Activated T-cell treated with anti-CD3 and anti-CD28 coated beads, Interleukin-2, amount 50 U/mL, for 4 hours (primary cell): ENCODE measurements around the gene E2F7. TPM values are rescaled to one million over a fixed set of nuclear protein-coding genes. Genes with fewer than 3 reads are reported as not detected.
A peak's percentile ranks its signal among the peaks of the same experiment; 100 is the strongest.

Experiments
- ATAC-seq, 2 donors: fragments of 200-7000 bp; cut with Tn5 transposase; one replicate each; pipeline ENCODE4 v1.10.0; 2021
- DNase-seq: peaks from one replicate; pipeline ENCODE4 v3.0.0-alpha.2; 2020
- H3K27me3 Mint-ChIP-seq: one replicate; pipeline ENCODE4 v1.8.0; 2021; ENCODE audit warnings: low read depth, mixed read lengths
- H3K36me3 Mint-ChIP-seq: one replicate; pipeline ENCODE4 v1.8.0; 2022; ENCODE audit warnings: mixed read lengths; ENCODE audit not compliant: insufficient read depth
- H3K4me1 Mint-ChIP-seq: one replicate; pipeline ENCODE4 v1.8.0; 2021; ENCODE audit warnings: low read depth, mixed read lengths
- H3K4me3 Mint-ChIP-seq: one replicate; pipeline ENCODE4 v1.8.0; 2021; ENCODE audit warnings: mild to moderate bottlenecking, moderate library complexity, mixed read lengths
- H3K9me3 Mint-ChIP-seq: one replicate; pipeline ENCODE4 v1.8.0; 2021; ENCODE audit warnings: mixed read lengths
- total RNA-seq, 3 donors: library from RNA; stranded (reverse); gene quantifications; one replicate each; pipeline ENCODE4 v1.2.1, GENCODE V29; 2021

The E2F7 gene
- total RNA-seq, 3 donors from 2014 or later: 1.6 to 2.0 (median 1.6) TPM

DNA sequence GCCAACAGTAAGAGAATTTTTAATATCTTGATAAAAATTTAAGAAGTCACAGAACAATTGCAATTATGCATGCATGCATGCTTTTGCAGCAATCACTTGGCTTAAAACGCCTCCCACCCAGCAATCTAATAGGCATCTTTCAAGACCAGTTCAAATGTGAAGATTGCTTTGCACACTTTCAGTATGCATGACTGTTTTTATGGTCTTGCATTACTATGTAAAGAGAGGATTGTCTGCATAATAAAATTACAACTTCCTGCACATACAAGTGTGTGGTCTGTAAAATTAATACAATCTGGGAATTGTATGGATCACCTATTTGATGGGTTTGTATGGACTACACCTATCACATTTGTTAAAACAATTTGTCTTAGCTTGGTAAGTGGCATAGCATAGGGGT, 48.8 kb downstream of the E2F7 start:
- no peaks in the 10 kb centered on the region for H3K27me3 Mint-ChIP-seq
- ATAC-seq (no peak), DNase-seq (no peak)
- H3K4me1 Mint-ChIP-seq: no peaks in the 10 kb centered on the region
- no peaks in the 10 kb centered on the region for H3K9me3 Mint-ChIP-seq
- no peak overlapping the region for H3K4me3 Mint-ChIP-seq
- H3K36me3 Mint-ChIP-seq: no peaks in the 10 kb centered on the region

DNA sequence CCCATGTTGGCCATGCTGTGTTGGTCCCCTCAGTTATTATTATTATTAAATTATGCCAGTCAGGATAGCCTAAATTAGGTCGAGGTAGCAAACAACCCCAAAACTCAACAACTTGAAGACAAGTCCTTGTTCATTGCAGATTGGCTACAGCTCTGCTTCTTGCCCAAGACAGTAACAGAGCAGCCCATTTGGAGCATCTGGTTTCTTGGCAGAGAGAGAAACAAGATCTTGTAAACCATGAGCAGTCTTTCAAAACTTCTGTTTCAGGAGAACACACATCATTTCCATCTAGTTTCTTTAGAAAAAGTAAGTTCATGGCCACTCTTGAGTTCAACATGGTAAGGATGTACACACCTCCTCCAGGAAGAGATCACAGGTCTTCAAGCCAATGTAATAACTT, 52.3 kb downstream of the E2F7 start:
- no peak for ATAC-seq
- no peaks in the 10 kb centered on the region for H3K9me3 Mint-ChIP-seq
- no peak for DNase-seq
- H3K4me3 Mint-ChIP-seq: no peak overlapping the region
- H3K27me3 Mint-ChIP-seq: peaks cover 5% of the 10 kb centered on the region
- H3K4me1 Mint-ChIP-seq: peaks cover 4% of the 10 kb centered on the region
- H3K36me3 Mint-ChIP-seq: no peaks in the 10 kb centered on the region

DNA sequence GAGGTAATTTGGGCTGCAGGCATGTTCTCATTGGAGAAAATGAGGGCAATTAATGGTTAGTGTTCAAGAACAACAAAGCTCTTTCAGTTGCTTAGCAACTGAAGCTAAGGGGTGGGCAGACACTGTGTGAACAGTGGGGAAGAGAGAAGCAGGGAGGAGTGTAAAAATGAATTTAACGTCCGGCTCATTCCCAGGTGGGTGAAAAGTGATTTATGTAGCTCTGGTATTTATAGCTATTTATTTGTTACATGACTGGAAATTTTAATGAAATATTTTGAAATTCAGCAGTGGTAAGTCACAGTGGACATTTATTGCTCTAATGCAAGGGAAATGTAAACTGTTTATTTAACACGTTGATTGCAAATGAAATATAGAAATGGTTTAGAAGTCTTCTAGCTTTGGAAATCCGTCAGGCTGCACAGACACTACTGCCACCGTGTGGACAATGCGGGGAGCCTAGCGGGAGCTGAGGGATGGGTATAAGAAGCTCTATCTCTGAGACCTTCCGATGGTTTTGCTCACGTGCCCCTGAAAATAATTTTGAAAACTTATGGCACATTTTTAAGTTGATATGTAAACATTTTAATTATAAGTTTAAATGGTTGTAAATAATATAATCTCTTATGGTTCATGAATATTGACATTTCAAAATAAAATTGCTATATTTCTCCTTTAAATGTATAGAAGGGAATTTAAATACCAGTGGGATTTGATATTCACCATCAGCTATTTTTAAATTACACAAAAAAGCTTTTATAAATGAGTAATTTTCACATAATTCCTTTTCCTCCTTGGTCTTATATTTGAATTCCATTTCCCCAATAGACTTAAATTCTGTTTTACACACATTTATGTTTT, 54.4 kb downstream of the E2F7 start:
- Mint-ChIP-seq H3K4me3 (no peak overlapping the region), H3K4me1 (peaks cover 4% of the 10 kb centered on the region), H3K9me3 (no peaks in the 10 kb centered on the region), H3K27me3 (peaks cover 9% of the 10 kb centered on the region), H3K36me3 (no peaks in the 10 kb centered on the region)
- DNase-seq (peak; percentile 46), ATAC-seq (peak; percentile 72 to 77)

DNA sequence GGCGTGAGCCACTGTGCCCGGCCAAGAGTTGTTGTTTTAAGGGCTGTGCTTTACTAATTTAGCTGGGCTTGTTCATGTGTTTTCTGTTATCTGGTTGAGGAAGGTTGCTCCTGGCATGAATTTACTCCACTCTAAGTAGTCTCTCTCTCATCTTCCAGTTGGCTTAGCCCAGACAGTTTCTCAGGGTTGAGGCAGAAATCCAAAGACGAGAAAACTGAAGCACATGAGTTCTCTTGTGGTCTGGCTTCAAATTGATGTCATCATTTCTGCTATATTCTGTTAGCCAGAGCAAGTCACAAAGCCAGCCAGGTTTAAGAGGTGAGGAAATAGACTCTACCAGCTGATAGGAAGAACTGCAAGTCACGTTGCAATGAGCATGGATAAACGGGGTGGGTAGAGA, 57.9 kb downstream of the E2F7 start:
- Mint-ChIP-seq H3K4me3 (no peak overlapping the region), H3K4me1 (peaks cover 4% of the 10 kb centered on the region), H3K27me3 (peaks cover 17% of the 10 kb centered on the region), H3K9me3 (no peaks in the 10 kb centered on the region), H3K36me3 (no peaks in the 10 kb centered on the region)
- ATAC-seq (no peak), DNase-seq (no peak)

DNA sequence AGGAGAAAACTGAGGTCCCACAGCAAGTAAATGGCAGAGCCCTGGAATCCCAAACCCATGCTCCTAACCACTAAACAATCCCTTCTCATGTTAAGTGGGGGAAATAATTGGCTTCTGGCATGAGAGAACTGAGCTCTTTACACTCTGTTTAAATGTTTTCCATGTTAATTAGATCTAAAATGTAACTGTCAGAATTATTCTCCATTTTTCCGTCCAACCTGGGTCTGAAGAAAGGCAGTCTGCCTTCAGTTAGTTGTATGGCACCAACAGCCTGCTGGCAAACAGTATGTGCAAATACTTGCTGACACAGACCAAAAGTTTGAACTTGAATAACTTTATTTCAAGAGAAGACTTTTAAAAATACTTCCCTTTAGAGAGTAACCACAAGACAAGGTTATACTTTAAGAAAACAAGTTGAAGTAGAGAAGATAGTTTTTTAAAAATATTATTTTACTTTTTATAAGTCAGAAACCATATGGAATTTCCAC, 59.7 kb downstream of the E2F7 start:
- no peak for ATAC-seq
- H3K9me3 Mint-ChIP-seq: no peaks in the 10 kb centered on the region
- peaks cover 1% of the 10 kb centered on the region for H3K4me1 Mint-ChIP-seq
- peaks cover 17% of the 10 kb centered on the region for H3K27me3 Mint-ChIP-seq
- no peaks in the 10 kb centered on the region for H3K36me3 Mint-ChIP-seq
- no peak for DNase-seq
- no peak overlapping the region for H3K4me3 Mint-ChIP-seq

DNA sequence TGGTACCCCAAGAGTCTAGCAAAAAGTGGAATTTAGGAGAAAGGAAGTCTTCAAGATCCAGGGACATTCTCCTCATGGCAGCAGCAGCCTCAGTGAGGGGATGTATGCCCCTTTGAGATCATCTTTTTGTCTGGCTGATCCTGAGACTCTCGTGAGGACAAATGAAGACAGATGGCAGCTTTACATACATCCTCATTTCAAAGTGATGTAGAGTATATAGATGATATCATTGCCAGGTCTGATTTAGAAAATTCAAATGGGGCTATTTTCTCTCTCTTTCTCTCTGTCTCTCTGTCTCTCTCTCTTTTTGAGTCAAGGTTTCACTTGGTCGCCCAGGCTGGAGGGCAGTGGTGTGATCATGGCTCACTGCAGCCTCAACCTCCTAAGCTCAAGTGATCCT, 61.5 kb downstream of the E2F7 start:
- Mint-ChIP-seq H3K9me3 (no peaks in the 10 kb centered on the region), H3K27me3 (peaks cover 15% of the 10 kb centered on the region), H3K4me1 (no peaks in the 10 kb centered on the region), H3K36me3 (no peaks in the 10 kb centered on the region), H3K4me3 (no peak overlapping the region)
- ATAC-seq (no peak), DNase-seq (no peak)

DNA sequence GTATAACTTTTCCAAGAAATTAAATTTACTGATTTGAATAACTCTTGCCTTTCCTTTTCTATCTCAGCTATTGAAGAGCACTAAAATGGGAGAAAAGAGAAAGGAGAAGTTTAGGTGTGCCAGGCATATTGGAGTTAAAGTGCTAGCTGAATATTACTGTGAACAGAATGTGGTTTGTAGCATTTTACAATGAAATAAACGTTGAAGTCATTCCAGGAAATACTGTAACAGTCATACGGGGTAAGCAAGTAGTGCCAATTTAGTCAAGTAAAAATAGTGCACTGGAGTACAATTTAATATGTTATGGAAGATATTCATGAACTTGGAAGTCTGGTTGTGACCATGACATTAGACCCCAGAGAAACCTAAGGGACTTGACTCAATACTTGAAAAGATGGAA, 62.1 kb downstream of the E2F7 start:
- Mint-ChIP-seq H3K9me3 (no peaks in the 10 kb centered on the region), H3K27me3 (peaks cover 14% of the 10 kb centered on the region), H3K36me3 (no peaks in the 10 kb centered on the region), H3K4me3 (no peak overlapping the region), H3K4me1 (no peaks in the 10 kb centered on the region)
- DNase-seq: no peak
- no peak for ATAC-seq

DNA sequence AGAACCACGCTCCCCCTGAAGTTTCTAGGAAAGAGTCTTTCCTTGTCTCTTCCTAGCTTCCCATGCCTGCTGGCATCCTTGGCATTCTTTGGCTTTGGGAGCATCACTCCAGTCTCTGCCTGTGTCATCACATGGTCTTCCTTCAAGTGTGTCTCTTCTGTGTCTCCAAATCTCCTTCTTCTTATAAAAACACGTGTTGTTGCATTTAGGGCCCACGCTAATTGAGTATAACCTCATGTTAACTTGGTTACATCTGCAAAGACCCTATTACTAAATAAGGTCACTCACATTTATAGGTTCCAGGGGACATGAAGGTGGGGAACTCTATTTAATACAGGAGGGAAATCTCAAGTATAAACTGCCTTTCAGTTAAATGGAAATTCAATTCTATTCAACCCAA, 63.0 kb downstream of the E2F7 start:
- Mint-ChIP-seq H3K36me3 (no peaks in the 10 kb centered on the region), H3K27me3 (peaks cover 13% of the 10 kb centered on the region), H3K4me1 (no peaks in the 10 kb centered on the region), H3K4me3 (no peak overlapping the region), H3K9me3 (no peaks in the 10 kb centered on the region)
- DNase-seq: no peak
- no peak for ATAC-seq

DNA sequence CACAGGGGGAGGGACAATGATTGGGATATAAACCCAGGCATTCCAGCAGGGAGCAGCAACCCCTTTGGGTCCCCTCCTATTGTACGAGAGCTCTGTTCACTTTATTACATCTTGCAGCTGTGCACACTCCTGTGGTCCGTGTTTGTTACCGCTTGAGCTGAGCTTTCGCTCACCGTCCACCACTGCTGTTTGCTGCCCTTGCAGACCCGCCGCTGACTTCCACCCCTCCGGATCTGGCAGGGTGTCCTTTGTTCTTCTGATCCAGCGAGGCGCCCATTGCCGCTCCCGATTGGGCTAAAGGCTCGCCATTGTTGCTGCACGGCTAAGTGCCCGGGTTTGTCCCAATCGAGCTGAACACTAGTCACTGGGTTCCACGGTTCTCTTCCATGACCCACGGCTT, 64.1 kb downstream of the E2F7 start:
- no peak overlapping the region for H3K4me3 Mint-ChIP-seq
- no peak for DNase-seq
- no peak for ATAC-seq
- peaks cover 12% of the 10 kb centered on the region for H3K27me3 Mint-ChIP-seq
- no peaks in the 10 kb centered on the region for H3K9me3 Mint-ChIP-seq
- no peaks in the 10 kb centered on the region for H3K4me1 Mint-ChIP-seq
- no peaks in the 10 kb centered on the region for H3K36me3 Mint-ChIP-seq

DNA sequence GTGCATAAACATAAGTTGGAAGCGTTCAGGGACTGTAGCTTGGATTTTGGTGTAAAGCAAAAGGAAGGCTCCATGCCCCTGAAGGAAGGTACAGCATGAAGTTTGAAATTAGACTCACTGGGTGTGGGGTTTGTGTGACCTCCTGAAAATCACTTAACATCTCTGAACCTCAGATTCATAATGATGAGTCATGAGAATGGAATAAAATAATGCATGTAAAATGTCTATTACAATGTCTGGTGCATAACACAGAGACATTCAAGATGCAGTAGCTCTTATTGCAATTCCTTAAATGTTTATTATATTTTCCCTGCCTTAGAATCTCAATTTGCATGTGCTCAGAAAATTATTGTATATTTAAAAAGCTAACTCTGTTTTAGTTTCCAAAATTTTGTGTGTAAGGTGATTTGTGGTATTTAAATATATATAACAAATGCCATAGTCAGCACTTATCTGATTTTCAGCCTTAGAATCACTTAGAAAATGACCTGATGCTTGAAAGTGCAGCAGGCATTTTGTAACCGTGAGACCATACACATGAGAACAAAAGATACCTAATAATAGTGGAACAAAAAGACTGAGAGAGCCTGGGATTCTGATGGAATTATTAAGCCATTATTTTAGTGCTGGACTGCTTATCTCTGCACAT, 66.3 kb downstream of the E2F7 start:
- Mint-ChIP-seq H3K27me3 (peaks cover 9% of the 10 kb centered on the region), H3K4me3 (no peak overlapping the region), H3K4me1 (no peaks in the 10 kb centered on the region), H3K9me3 (no peaks in the 10 kb centered on the region), H3K36me3 (no peaks in the 10 kb centered on the region)
- ATAC-seq: no peak
- DNase-seq: no peak

DNA sequence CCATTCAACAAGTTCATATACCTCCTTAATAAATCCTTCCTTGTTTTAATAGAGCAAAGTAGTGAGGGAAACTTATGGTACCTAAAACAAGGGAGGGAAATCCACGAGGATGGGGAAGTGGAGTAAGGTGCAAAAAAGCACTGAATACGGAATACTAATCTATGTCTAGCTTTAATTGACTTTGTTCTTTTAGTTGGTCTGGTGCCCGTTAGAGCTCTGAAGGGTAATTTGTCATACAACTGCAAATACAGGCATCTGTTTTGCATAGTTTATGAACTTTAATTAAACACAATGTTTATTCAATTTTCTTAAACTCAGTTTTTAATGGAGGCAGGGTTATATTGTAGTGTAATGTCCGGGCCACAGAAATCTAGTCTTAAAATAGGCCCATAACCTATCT, 67.0 kb downstream of the E2F7 start:
- no peaks in the 10 kb centered on the region for H3K9me3 Mint-ChIP-seq
- no peaks in the 10 kb centered on the region for H3K4me1 Mint-ChIP-seq
- no peak for DNase-seq
- no peak overlapping the region for H3K4me3 Mint-ChIP-seq
- no peaks in the 10 kb centered on the region for H3K36me3 Mint-ChIP-seq
- H3K27me3 Mint-ChIP-seq: peaks cover 9% of the 10 kb centered on the region
- no peak for ATAC-seq

DNA sequence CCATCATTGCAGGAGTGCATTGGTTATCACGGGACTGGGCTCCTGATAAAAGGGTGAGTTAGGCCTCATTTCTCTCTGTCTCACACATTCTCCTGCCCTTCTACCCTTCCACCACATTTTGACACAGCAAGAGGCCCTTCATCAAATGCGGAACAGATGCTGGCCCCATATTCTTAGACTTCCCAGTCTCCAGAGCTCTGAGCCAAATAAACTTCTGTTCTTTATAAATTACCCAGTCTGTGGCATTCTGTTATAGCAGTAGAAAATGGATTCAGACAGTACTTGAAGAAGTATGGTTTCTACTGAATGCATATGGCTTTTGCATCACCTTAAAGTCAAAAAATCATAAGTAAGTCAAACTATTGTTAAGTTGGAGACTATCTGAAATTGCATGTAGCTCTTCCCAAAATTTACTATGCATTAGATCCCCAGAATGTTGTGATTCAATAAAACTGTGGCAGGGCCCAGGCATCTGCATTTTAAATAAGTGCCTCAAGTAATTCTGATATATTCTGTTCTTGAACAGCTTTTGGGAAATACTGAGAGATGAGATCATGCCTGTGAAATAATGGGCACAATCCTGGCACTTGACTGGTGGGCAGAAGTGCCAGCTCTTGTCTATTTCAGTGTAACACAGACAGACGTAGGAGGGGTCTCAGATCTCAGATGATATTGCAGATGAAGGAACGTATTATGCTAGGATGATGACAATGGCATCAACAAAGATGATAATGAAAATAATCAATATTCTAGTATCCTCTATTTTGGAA, 68.2 kb downstream of the E2F7 start:
- no peaks in the 10 kb centered on the region for H3K9me3 Mint-ChIP-seq
- ATAC-seq (no peak), DNase-seq (no peak)
- no peaks in the 10 kb centered on the region for H3K4me1 Mint-ChIP-seq
- peaks cover 6% of the 10 kb centered on the region for H3K27me3 Mint-ChIP-seq
- no peak overlapping the region for H3K4me3 Mint-ChIP-seq
- no peaks in the 10 kb centered on the region for H3K36me3 Mint-ChIP-seq

DNA sequence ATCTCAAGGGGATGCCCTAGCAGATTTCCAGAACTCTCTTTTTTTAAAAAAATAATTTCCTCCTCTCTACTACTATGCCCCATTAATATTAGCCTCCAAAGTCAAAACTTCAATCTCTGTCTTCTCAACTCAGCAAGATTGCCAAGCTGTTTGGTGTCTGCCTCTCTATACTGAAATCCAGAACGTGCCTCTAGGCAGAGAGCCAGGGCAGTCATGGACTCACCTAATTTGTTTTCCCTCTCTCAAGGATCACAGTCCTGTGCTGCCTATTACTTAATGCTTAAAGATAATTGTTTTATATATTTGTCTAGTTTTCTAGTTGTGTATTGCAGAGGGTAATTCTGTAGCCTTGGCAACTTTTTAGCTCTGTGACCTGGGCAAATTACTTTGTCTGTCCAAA, 74.7 kb downstream of the E2F7 start:
- no peaks in the 10 kb centered on the region for H3K4me1 Mint-ChIP-seq
- H3K27me3 Mint-ChIP-seq: peaks cover 5% of the 10 kb centered on the region
- H3K36me3 Mint-ChIP-seq: no peaks in the 10 kb centered on the region
- ATAC-seq (no peak), DNase-seq (no peak)
- no peak overlapping the region for H3K4me3 Mint-ChIP-seq
- H3K9me3 Mint-ChIP-seq: no peaks in the 10 kb centered on the region

DNA sequence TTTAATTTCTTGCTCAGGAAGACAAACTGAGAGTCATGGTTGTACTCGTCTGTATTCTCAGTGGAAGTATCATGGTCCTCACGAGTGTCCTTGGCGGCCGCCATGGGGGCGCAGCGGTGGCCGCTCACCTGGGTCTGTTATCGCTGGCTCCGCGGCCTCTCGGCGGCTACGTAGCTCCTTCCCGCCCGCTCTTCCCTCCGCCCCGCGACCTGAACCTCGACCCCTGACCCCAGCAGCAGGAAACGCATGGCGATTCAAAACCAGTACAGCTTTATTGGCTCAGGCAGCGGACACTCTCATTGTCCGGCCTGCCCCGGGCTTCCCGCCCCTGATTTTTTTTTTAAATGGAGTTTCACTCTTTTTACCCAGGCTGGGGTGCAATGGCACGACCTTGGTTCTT, 80.8 kb downstream of the E2F7 start:
- DNase-seq (no peak), ATAC-seq (no peak)
- peaks cover 21% of the 10 kb centered on the region for H3K9me3 Mint-ChIP-seq
- H3K36me3 Mint-ChIP-seq: no peaks in the 10 kb centered on the region
- H3K27me3 Mint-ChIP-seq: peaks cover 2% of the 10 kb centered on the region
- H3K4me3 Mint-ChIP-seq: no peak overlapping the region
- no peaks in the 10 kb centered on the region for H3K4me1 Mint-ChIP-seq
